Measurements from ENCODE around the gene PJA1.

PJA1 gene

GRCh38 chrX:69158166-69158980 lies 6.9 kb downstream of the PJA1 start (continued):
- TF ChIP-seq ZBTB10 (tag by site-specific recombination; IDR thresholded peaks at IDR 0.05): no peak
- TF ChIP-seq SCRT2 (tag by site-specific recombination; IDR thresholded peaks at IDR 0.05): 0 out of 2 replicates have a peak, but pooled peaks have one; percentile 43
- TF ChIP-seq ZNF350 (tag by site-specific recombination; IDR thresholded peaks at IDR 0.05): no peak
- TF ChIP-seq ZNF521 (tag by site-specific recombination; IDR thresholded peaks at IDR 0.05): no peak
- no peak for TF ChIP-seq PRDM2 (tag by site-specific recombination; IDR thresholded peaks at IDR 0.05; ENCODE audit: borderline replicate concordance)
- no peak for TF ChIP-seq ZSCAN5A (tag by site-specific recombination; IDR thresholded peaks at IDR 0.05)
- TF ChIP-seq AEBP2 (tag by site-specific recombination; IDR thresholded peaks at IDR 0.05; ENCODE audit: borderline replicate concordance): no peak
- no peak for TF ChIP-seq ZNF596 (tag by site-specific recombination; IDR thresholded peaks at IDR 0.05)
- no peak for TF ChIP-seq ZNF112 (tag by site-specific recombination; IDR thresholded peaks at IDR 0.05)
- TF ChIP-seq ZNF776 (tag by site-specific recombination; IDR thresholded peaks at IDR 0.05; ENCODE audit: borderline replicate concordance): no peak
- TF ChIP-seq ZNF266 (tag by site-specific recombination; IDR thresholded peaks at IDR 0.05; ENCODE audit: low read depth): no peak
- no peak for TF ChIP-seq ZNF580 (tag by site-specific recombination; IDR thresholded peaks at IDR 0.05)

- TF ChIP-seq ZNF10 (tag by site-specific recombination; IDR thresholded peaks at IDR 0.05) (no peak), ZNF48 (tag by site-specific recombination; IDR thresholded peaks at IDR 0.05) (no peak), TSHZ1 (tag by site-specific recombination; IDR thresholded peaks at IDR 0.05; ENCODE audit: borderline replicate concordance) (no peak)
- Histone ChIP-seq H3K36me3 (ENCODE audit: control insufficient read depth in 2 of 2, insufficient read depth in 1 of 2, low read length in 2 of 2) (peaks cover 0 to 7% of the 10 kb centered on the region in 2 experiments; a peak in 1 of 3 replicates), H3K4me1 (ENCODE audit: control insufficient read depth, insufficient read depth, low read length) (0 out of 2 replicates have a peak, but pooled peaks cover 2% of the 10 kb centered on the region), H3K4me3 (ENCODE audit: low read depth, low read length) (no peak overlapping the region), H3K27ac (ENCODE audit: extremely low read depth, low read depth, low read length) (no peak overlapping the region), H3K9me3 (ENCODE audit: control insufficient read depth, insufficient read depth, low read depth, low read length) (no peaks in the 10 kb centered on the region)
- POLR2A ChIA-PET: no interaction called here
- CTCF ChIA-PET: interaction anchor here (0.6 to 3.5 kb wide), 6 partner anchors 9 to 924 kb away, joined by 3 to 13 read pairs (median 4); no protein-coding TSS in a partner anchor
Observed at GRCh38 chrX:69156638-69157037, 8.6 kb downstream of the PJA1 start.
